Erythroblast (primary cell): ENCODE results near the gene DDIT3.

Experiments
- GATA1 ChIP-seq: IDR thresholded peaks from 2 replicates; pipeline ENCODE4 v1.6.1; 2011; ENCODE audit warnings: low read depth, mild to moderate bottlenecking, control low read depth, low read length, moderate library complexity
- POLR2A ChIP-seq: IDR thresholded peaks from 2 replicates; pipeline ENCODE4 v1.6.1; 2011; ENCODE audit warnings: mild to moderate bottlenecking, low read length

- TF ChIP-seq GATA1 (no peak), POLR2A (no peak)
Observed at GRCh38 chr12:57568838-57569237, 48.5 kb upstream of the DDIT3 start.
